ENCODE measurements around the gene SRSF1. TPM values are rescaled to one million over a fixed set of nuclear protein-coding genes. Genes with fewer than 3 reads are reported as not detected.

SRSF1 gene
- polyA plus RNA-seq, 2 of the 4 experiments (the other 2 are of a cell fraction), result 364 to 490 TPM

GRCh38 chr17:58019521-58019920, 12.5 kb upstream of the SRSF1 start:
- TF ChIP-seq ZNF302 (CRISPR knock-in tag; IDR thresholded peaks at IDR 0.05) (no peak), RNF2 (IDR thresholded peaks at IDR 0.05; ENCODE audit: borderline replicate concordance, low read depth) (no peak), HDAC2 (IDR thresholded peaks at IDR 0.05) (no peak), SMC3 (IDR thresholded peaks at IDR 0.05) (no peak), NPAS2 (CRISPR knock-in tag; IDR thresholded peaks at IDR 0.05; ENCODE audit: borderline replicate concordance) (no peak), ATOH8 (CRISPR knock-in tag; IDR thresholded peaks at IDR 0.05; ENCODE audit: low read depth) (no peak), JUNB (IDR thresholded peaks at IDR 0.05) (no peak), FOSB (CRISPR knock-in tag; IDR thresholded peaks at IDR 0.05) (no peak), CHD4 (IDR thresholded peaks at IDR 0.05; ENCODE audit: borderline replicate concordance) (no peak), ZFP36 (IDR thresholded peaks at IDR 0.05; ENCODE audit: borderline replicate concordance, partially characterized antibody) (no peak), POLR2A (IDR thresholded peaks at IDR 0.05; ENCODE audit: low read length) (no peak), RARB (CRISPR knock-in tag; IDR thresholded peaks at IDR 0.05) (no peak)
- ChIA-PET POLR2A (interaction anchor here (0.7 kb wide), 1 partner anchor 12 kb away, joined by 7 read pairs; the partner anchor contains the start of gene SRSF1), CTCF (interaction anchor here (0.9 to 2.8 kb wide), 3 partner anchors 12 to 19 kb away, joined by 3 to 8 read pairs (median 5); no protein-coding TSS in a partner anchor)
- H3K9me3 ChIP-seq, result no peaks in the 10 kb centered on the region
- H3K4me1 ChIP-seq, result no peaks in the 10 kb centered on the region
- ATAC-seq, result no peak
- FAIRE-seq, result no peak
- H3K4me2 ChIP-seq, result no peak overlapping the region
- H3K4me3 ChIP-seq, result no peak overlapping the region
- no peak for DNase-seq (ENCODE audit: low read depth in 1 of 2, low spot score in 1 of 2)
- no peak overlapping the region for H3K27ac ChIP-seq

DNA sequence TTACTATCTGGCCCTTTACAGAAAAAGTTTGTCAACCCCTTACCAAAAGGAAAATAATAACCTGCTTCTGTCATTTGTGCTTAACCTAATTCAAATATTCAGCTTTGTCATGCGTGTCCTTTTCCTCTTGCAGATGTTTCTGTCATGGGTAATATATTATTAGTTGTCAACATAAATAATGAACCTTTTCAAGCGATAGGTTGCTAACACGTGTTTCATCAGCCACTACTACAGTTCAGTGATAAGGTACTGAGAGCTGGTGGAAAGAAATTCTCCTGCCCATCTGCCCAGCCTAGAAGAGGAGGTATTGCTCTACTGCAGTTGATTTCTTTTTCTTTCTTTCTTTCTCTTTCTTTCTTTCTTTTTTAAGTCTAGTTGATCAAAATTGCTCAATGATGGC, 12.0 kb upstream of the SRSF1 start:
- CTCF ChIA-PET, result interaction anchor here (0.9 to 2.8 kb wide), 4 partner anchors 10 to 19 kb away, joined by 3 to 8 read pairs (median 4); no protein-coding TSS in a partner anchor
- POLR2A ChIA-PET, result interaction anchor here (0.7 kb wide), 1 partner anchor 12 kb away, joined by 7 read pairs; the partner anchor contains the start of gene SRSF1
- no peak overlapping the region for H3K4me3 ChIP-seq
- H3K4me1 ChIP-seq, result no peaks in the 10 kb centered on the region
- DNase-seq (ENCODE audit: low read depth in 1 of 2, low spot score in 1 of 2) (no peak), ATAC-seq (no peak), FAIRE-seq (no peak)
- no peak for TF ChIP-seq EHMT2 (IDR thresholded peaks at IDR 0.05; ENCODE audit: low read depth)
- no peak for TF ChIP-seq EHF (CRISPR knock-in tag; IDR thresholded peaks at IDR 0.05)
- TF ChIP-seq PHF8 (IDR thresholded peaks at IDR 0.05; ENCODE audit: borderline replicate concordance, low read depth), result no peak
- TF ChIP-seq ZNF302 (CRISPR knock-in tag; IDR thresholded peaks at IDR 0.05), result no peak
- TF ChIP-seq RARB (CRISPR knock-in tag; IDR thresholded peaks at IDR 0.05), result no peak
- no peak for TF ChIP-seq ZSCAN20 (CRISPR knock-in tag; IDR thresholded peaks at IDR 0.05)
- TF ChIP-seq, protein P1, sequence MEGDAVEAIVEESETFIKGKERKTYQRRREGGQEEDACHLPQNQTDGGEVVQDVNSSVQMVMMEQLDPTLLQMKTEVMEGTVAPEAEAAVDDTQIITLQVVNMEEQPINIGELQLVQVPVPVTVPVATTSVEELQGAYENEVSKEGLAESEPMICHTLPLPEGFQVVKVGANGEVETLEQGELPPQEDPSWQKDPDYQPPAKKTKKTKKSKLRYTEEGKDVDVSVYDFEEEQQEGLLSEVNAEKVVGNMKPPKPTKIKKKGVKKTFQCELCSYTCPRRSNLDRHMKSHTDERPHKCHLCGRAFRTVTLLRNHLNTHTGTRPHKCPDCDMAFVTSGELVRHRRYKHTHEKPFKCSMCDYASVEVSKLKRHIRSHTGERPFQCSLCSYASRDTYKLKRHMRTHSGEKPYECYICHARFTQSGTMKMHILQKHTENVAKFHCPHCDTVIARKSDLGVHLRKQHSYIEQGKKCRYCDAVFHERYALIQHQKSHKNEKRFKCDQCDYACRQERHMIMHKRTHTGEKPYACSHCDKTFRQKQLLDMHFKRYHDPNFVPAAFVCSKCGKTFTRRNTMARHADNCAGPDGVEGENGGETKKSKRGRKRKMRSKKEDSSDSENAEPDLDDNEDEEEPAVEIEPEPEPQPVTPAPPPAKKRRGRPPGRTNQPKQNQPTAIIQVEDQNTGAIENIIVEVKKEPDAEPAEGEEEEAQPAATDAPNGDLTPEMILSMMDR (IDR thresholded peaks at IDR 0.05), result no peak
- TF ChIP-seq, protein P2, sequence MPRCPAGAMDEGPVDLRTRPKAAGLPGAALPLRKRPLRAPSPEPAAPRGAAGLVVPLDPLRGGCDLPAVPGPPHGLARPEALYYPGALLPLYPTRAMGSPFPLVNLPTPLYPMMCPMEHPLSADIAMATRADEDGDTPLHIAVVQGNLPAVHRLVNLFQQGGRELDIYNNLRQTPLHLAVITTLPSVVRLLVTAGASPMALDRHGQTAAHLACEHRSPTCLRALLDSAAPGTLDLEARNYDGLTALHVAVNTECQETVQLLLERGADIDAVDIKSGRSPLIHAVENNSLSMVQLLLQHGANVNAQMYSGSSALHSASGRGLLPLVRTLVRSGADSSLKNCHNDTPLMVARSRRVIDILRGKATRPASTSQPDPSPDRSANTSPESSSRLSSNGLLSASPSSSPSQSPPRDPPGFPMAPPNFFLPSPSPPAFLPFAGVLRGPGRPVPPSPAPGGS (IDR thresholded peaks at IDR 0.05), result no peak
- TF ChIP-seq MAFK (IDR thresholded peaks at IDR 0.05; ENCODE audit: partially characterized antibody), result no peak
- no peak for TF ChIP-seq HOXA7 (CRISPR knock-in tag; IDR thresholded peaks at IDR 0.05)
- no peak for TF ChIP-seq ZC3H11A (IDR thresholded peaks at IDR 0.05)
- no peak for TF ChIP-seq MAZ (IDR thresholded peaks at IDR 0.05; ENCODE audit: borderline replicate concordance, low read depth, low read length)
- 70% methylated on average over 3 of the region's 3 CpGs for WGBS (ENCODE audit: missing lambda C conversion rate)
- no peak overlapping the region for H3K4me2 ChIP-seq
- H3K9me3 ChIP-seq, result no peaks in the 10 kb centered on the region
- no peak overlapping the region for H3K27ac ChIP-seq
